ENCODE measurements around the gene BSDC1. TPM values are rescaled to one million over a fixed set of nuclear protein-coding genes. Genes with fewer than 3 reads are reported as not detected.

The BSDC1 gene
- total and polyA plus RNA-seq, 12 donors: 21.4 to 49.4 (median 44.3) TPM

DNA sequence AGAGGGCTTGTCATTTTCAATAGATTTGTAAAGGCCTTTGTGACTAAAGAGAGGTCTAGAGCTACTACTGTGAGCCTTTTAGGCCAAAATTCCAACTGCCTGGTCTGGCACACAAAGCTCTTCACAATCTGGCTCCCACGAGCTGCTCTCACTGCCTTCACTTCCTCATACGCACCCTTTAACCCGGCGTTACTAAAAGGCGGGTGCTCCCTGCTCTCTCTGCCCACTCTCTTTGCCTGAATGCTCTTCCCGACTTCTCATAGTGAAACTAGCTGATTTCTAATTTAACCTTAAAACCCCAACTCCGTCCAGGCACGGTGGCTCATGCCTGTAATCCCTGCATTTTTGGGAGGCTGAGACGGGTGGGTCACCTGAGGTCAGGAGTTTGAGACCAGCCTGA is 14.2 kb downstream of the BSDC1 start:
- DNase-seq: no peak
- H3K4me3 ChIP-seq: no peak overlapping the region
- no peak for ATAC-seq
- no peaks in the 10 kb centered on the region for H3K4me1 ChIP-seq
- no peak for TF ChIP-seq CTCF (IDR thresholded peaks at IDR 0.05)
- 93 to 96% methylated on average over 9 of the region's 9 CpGs for WGBS, 2 donors
- no peak overlapping the region for H3K27ac ChIP-seq
- intact Hi-C loops (cut with DNase I): no loop called here
- H3K36me3 ChIP-seq: peaks cover 9 to 100% (median 96%) of the 10 kb centered on the region in 9 donors
- H3K9me3 ChIP-seq: no peaks in the 10 kb centered on the region
- H3K27me3 ChIP-seq: no peaks in the 10 kb centered on the region

DNA sequence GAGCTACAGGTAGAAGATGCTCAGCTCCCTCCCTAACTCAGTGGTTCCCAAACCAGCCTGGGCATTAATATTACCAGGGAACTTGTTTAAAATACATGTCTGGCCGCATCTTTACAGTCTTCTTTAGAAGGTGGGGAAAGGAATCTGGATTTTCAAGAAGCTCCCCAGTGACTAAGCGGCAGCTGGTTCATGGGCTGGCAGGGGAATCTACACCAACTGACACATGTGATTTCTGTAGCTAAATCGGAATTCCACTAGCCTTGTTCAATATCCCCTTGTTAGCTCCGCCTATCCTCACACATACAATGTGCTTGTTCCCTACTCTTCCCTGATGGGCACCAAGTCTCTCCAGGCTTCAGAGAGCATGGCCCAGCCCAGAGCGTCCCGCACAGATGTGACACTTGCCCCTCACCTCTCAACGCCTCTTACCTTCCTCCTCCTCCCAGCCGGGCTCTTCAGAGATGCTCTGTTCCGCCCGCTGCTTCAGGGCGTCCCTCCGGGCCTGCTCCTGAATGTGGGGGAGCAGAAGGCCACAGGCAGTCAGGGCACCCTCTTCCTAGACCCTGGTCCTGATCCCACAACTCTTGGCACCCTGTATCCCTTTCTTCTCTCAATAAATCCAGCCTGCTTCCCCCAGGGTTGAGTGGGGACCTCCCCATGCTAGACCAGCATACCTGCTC is 16.6 kb downstream of the BSDC1 start:
- Histone ChIP-seq H3K27ac (no peak overlapping the region), H3K4me1 (no peaks in the 10 kb centered on the region), H3K9me3 (no peaks in the 10 kb centered on the region), H3K36me3 (peaks cover 9 to 100% (median 95%) of the 10 kb centered on the region in 9 donors), H3K27me3 (no peaks in the 10 kb centered on the region), H3K4me3 (no peak overlapping the region)
- no peak for DNase-seq
- intact Hi-C loops (cut with DNase I): loop anchor here in 1 of 10 donors (10.0 kb wide), 1 partner anchor 163 kb away; no protein-coding TSS in a partner anchor
- TF ChIP-seq CTCF (IDR thresholded peaks at IDR 0.05): no peak
- WGBS, 2 donors: 89 to 95% methylated on average over 12 of the region's 12 CpGs
- no peak for ATAC-seq

GRCh38 chr1:32376199-32376598 is 18.0 kb downstream of the BSDC1 start:
- DNase-seq (no peak), ATAC-seq (no peak)
- 94% methylated on average over 11 of the region's 11 CpGs for WGBS, 2 donors
- Histone ChIP-seq H3K36me3 (peaks cover 4 to 100% (median 93%) of the 10 kb centered on the region in 9 donors), H3K27ac (no peak overlapping the region), H3K27me3 (no peaks in the 10 kb centered on the region), H3K9me3 (no peaks in the 10 kb centered on the region), H3K4me3 (no peak overlapping the region), H3K4me1 (no peaks in the 10 kb centered on the region)
- intact Hi-C loops (cut with DNase I): loop anchor here in 1 of 10 donors (10.0 kb wide), 1 partner anchor 161 kb away; no protein-coding TSS in a partner anchor
- TF ChIP-seq CTCF (IDR thresholded peaks at IDR 0.05): no peak

GRCh38 chr1:32373996-32374592 is 20.1 kb downstream of the BSDC1 start:
- Histone ChIP-seq H3K27ac (no peak overlapping the region), H3K9me3 (no peaks in the 10 kb centered on the region), H3K27me3 (no peaks in the 10 kb centered on the region), H3K4me1 (no peaks in the 10 kb centered on the region), H3K4me3 (no peak overlapping the region), H3K36me3 (peaks cover 4 to 100% (median 92%) of the 10 kb centered on the region in 9 donors)
- ATAC-seq: no peak
- DNase-seq: no peak
- intact Hi-C loops (cut with DNase I): loop anchor here in 1 of 10 donors (10.0 kb wide), 1 partner anchor 159 kb away; no protein-coding TSS in a partner anchor
- WGBS, 2 donors: 63 to 87% methylated on average over 1 of the region's 1 CpG
- TF ChIP-seq CTCF (IDR thresholded peaks at IDR 0.05): no peak

Data from heart right ventricle (tissue), 16 donors.